Erythroblast (primary cell): ENCODE results near the gene SLC18A2.

ENCODE experiments used
- GATA1 ChIP-seq: IDR thresholded peaks from 2 replicates; pipeline ENCODE4 v1.6.1; 2011; ENCODE audit warnings: low read depth, mild to moderate bottlenecking, control low read depth, low read length, moderate library complexity
- POLR2A ChIP-seq: IDR thresholded peaks from 2 replicates; pipeline ENCODE4 v1.6.1; 2011; ENCODE audit warnings: mild to moderate bottlenecking, low read length

- TF ChIP-seq POLR2A, result no peak
- TF ChIP-seq GATA1, result no peak
These were observed 36.8 kb downstream of the SLC18A2 start for GRCh38 chr10:117277675-117278074.
